Mesenteric fat pad (tissue), 1 donor: Measurements from ENCODE around the gene CCDC51. TPM values are rescaled to one million over a fixed set of nuclear protein-coding genes. Genes with fewer than 3 reads are reported as not detected.
"Not testable (repeated sequence)": the region's sequence is repeated elsewhere in the genome, so short reads cannot be mapped to it uniquely, and the experiment has no call there.

ENCODE experiments used
- DNase-seq: peaks from one replicate; pipeline ENCODE4 v3.0.0-alpha.2; 2020; ENCODE audit warnings: low spot score
- total RNA-seq: library from RNA; stranded (reverse); fragmentation: NEBNext Ultra II Directional; extraction: Animal tissue kit (Norgen Biotek cat#: 25700); gene quantifications from one replicate; pipeline ENCODE4 v1.2.1, GENCODE V29; 2021
- donor health status: DM: yes; HTN: yes; CAD: no.

CCDC51 gene
- total RNA-seq, 1 donor from 2014 or later = 11.6 TPM

GRCh38 chr3:48466386-48467109 is 26.6 kb upstream of the CCDC51 start:
- no peak for DNase-seq

GRCh38 chr3:48465531-48466378 is 25.8 kb upstream of the CCDC51 start:
- peak; percentile 98 for DNase-seq

GRCh38 chr3:48465237-48465530 is 25.3 kb upstream of the CCDC51 start:
- no peak for DNase-seq

GRCh38 chr3:48464713-48465221 is 24.8 kb upstream of the CCDC51 start:
- DNase-seq = no peak

GRCh38 chr3:48463703-48464102 is 23.8 kb upstream of the CCDC51 start:
- DNase-seq = no peak

- not testable (repeated sequence) for DNase-seq
Observed at GRCh38 chr3:48461767-48462166, 21.8 kb upstream of the CCDC51 start.

- no peak for DNase-seq
Observed at GRCh38 chr3:48460517-48460902, 20.6 kb upstream of the CCDC51 start.

- DNase-seq = no peak
Observed at GRCh38 chr3:48459773-48460516, 20.0 kb upstream of the CCDC51 start.

- DNase-seq = no peak
Observed at GRCh38 chr3:48459331-48459730, 19.4 kb upstream of the CCDC51 start.

- no peak for DNase-seq
Observed at GRCh38 chr3:48456456-48456855, 16.5 kb upstream of the CCDC51 start.

GRCh38 chr3:48451270-48451669 is 11.4 kb upstream of the CCDC51 start:
- no peak for DNase-seq

GRCh38 chr3:48446425-48447193 is 6.7 kb upstream of the CCDC51 start, which contains the start of gene ATRIP:
Gene ATRIP, plus strand, starts transcription at chr3:48446737. Its CDS starts 109 bp downstream, at chr3:48446846.
- peak; percentile 98 for DNase-seq

GRCh38 chr3:48446043-48446424 is 6.1 kb upstream of the CCDC51 start:
- DNase-seq = no peak

- DNase-seq = no peak
Observed at GRCh38 chr3:48445277-48445882, 5.5 kb upstream of the CCDC51 start.

GRCh38 chr3:48441940-48442339 is 2.0 kb upstream of the CCDC51 start:
- DNase-seq = no peak

GRCh38 chr3:48440590-48440958 is 655 bp upstream of the CCDC51 start:
- no peak for DNase-seq

GRCh38 chr3:48437812-48438211 is 2.1 kb downstream of the CCDC51 start:
- DNase-seq = no peak

- no peak for DNase-seq
Observed at GRCh38 chr3:48436855-48437254, 3.1 kb downstream of the CCDC51 start.

GRCh38 chr3:48436477-48436787 is 3.5 kb downstream of the CCDC51 start:
- no peak for DNase-seq

GRCh38 chr3:48435774-48436476 is 4.0 kb downstream of the CCDC51 start:
- DNase-seq = no peak
